Measurements from ENCODE around the gene DNASE1L2. TPM values are rescaled to one million over a fixed set of nuclear protein-coding genes. Genes with fewer than 3 reads are reported as not detected.

Gene DNASE1L2
- total RNA-seq, 1 experiment from 2014 or later: 2.7 TPM

DNA sequence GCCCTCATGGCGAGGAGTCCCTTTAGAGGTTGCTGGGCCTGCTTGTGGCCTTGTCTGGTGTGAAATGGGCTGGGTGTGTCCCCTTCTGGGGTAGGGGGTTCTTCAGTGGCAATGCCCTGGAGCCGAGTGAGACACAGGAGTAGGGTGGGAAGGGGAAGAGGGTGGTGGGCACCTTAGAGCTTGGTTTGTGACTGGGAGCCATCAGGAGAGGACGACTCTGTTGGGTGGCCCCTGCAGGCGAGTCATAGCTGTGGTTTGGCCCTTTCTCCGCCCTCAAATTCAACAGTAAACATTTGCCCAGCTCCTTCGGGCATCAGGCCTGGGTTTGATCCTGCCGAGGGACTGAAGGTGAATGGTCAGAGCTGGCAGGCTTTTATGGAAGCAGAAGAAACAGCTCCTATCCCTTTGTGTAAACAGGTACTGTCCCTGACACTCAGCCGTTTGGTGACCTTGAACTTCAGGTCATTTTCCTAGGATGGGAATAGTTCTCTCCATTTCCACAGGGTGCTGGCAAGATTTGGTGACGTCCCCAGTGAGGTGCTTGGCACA lies 9.9 kb upstream of the DNASE1L2 start:
- Histone ChIP-seq H3K36me3 (ENCODE audit: insufficient read depth, low read length, poor library complexity, severe bottlenecking) (peaks cover 17% of the 10 kb centered on the region), H3K4me3 (ENCODE audit: low read depth, low read length, poor library complexity, severe bottlenecking) (no peak overlapping the region), H3K27ac (ENCODE audit: low read depth, low read length, poor library complexity, severe bottlenecking) (no peak overlapping the region), H3K4me1 (ENCODE audit: insufficient read depth, low read length, poor library complexity, severe bottlenecking) (no peaks in the 10 kb centered on the region), H3K27me3 (replicated peaks; ENCODE audit: insufficient read depth, low read depth, low read length, poor library complexity) (no peaks in the 10 kb centered on the region), H3K9me3 (ENCODE audit: low read depth, low read length, poor library complexity, severe bottlenecking) (no peaks in the 10 kb centered on the region)
- CTCF ChIA-PET: no interaction called here
- TF ChIP-seq EZH2 (IDR thresholded peaks at IDR 0.05; ENCODE audit: borderline replicate concordance, low read depth, low read length, poor library complexity, severe bottlenecking): no peak
- TF ChIP-seq, protein P1, sequence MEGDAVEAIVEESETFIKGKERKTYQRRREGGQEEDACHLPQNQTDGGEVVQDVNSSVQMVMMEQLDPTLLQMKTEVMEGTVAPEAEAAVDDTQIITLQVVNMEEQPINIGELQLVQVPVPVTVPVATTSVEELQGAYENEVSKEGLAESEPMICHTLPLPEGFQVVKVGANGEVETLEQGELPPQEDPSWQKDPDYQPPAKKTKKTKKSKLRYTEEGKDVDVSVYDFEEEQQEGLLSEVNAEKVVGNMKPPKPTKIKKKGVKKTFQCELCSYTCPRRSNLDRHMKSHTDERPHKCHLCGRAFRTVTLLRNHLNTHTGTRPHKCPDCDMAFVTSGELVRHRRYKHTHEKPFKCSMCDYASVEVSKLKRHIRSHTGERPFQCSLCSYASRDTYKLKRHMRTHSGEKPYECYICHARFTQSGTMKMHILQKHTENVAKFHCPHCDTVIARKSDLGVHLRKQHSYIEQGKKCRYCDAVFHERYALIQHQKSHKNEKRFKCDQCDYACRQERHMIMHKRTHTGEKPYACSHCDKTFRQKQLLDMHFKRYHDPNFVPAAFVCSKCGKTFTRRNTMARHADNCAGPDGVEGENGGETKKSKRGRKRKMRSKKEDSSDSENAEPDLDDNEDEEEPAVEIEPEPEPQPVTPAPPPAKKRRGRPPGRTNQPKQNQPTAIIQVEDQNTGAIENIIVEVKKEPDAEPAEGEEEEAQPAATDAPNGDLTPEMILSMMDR (conservative IDR thresholded peaks at IDR 0.05; ENCODE audit: low read depth, low read length): no peak
- TSS peak; percentile 11 for BruUV-seq (replicated peaks)
- intact Hi-C loops (cut with micrococcal nuclease; ENCODE audit: unreplicated experiment): no loop called here
- DNase-seq (ENCODE audit: low spot score): no peak
- POLR2A ChIA-PET (ENCODE audit: low non-redundant PET): no interaction called here

DNA sequence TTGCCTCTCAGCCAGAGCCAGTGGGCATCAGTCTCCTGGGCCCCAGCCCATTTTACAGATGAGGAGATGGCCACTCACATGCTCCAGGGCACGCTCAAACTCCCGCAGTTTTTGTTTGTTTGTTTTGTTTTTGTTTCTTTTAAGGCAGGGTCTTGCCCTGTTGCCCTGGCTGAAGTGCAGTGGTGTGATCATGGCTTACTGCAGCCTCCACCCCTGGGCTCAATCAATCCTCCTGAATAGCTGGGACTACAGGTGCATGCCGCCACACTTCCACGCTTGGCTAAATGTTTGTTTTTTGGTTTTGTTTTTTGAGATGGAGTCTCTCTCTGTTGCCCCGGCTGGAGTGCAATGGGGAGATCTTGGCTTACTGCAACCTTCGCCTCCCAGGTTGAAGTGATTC lies 9.3 kb upstream of the DNASE1L2 start:
- POLR2A ChIA-PET (ENCODE audit: low non-redundant PET): no interaction called here
- TF ChIP-seq, protein P1 (conservative IDR thresholded peaks at IDR 0.05; ENCODE audit: low read depth, low read length): no peak
- TF ChIP-seq EZH2 (IDR thresholded peaks at IDR 0.05; ENCODE audit: borderline replicate concordance, low read depth, low read length, poor library complexity, severe bottlenecking): no peak
- no TSS peak for BruUV-seq (replicated peaks)

GRCh38 chr16:2228161-2228824 lies 8.0 kb upstream of the DNASE1L2 start:
- Histone ChIP-seq H3K27me3 (replicated peaks; ENCODE audit: insufficient read depth, low read depth, low read length, poor library complexity) (no peaks in the 10 kb centered on the region), H3K9me3 (ENCODE audit: low read depth, low read length, poor library complexity, severe bottlenecking) (no peaks in the 10 kb centered on the region), H3K4me1 (ENCODE audit: insufficient read depth, low read length, poor library complexity, severe bottlenecking) (no peaks in the 10 kb centered on the region), H3K27ac (ENCODE audit: low read depth, low read length, poor library complexity, severe bottlenecking) (no peak overlapping the region), H3K4me3 (ENCODE audit: low read depth, low read length, poor library complexity, severe bottlenecking) (no peak overlapping the region), H3K36me3 (ENCODE audit: insufficient read depth, low read length, poor library complexity, severe bottlenecking) (peaks cover 31% of the 10 kb centered on the region)
- no peak for DNase-seq (ENCODE audit: low spot score)
- BruUV-seq (replicated peaks): no TSS peak
- CTCF ChIA-PET: no interaction called here
- POLR2A ChIA-PET (ENCODE audit: low non-redundant PET): no interaction called here
- intact Hi-C loops (cut with micrococcal nuclease; ENCODE audit: unreplicated experiment): no loop called here
- TF ChIP-seq, protein P1 (conservative IDR thresholded peaks at IDR 0.05; ENCODE audit: low read depth, low read length): no peak
- TF ChIP-seq EZH2 (IDR thresholded peaks at IDR 0.05; ENCODE audit: borderline replicate concordance, low read depth, low read length, poor library complexity, severe bottlenecking): no peak

More for the DNA sequence above, 9.3 kb upstream of the DNASE1L2 start:
- Histone ChIP-seq H3K36me3 (ENCODE audit: insufficient read depth, low read length, poor library complexity, severe bottlenecking) (peaks cover 20% of the 10 kb centered on the region), H3K9me3 (ENCODE audit: low read depth, low read length, poor library complexity, severe bottlenecking) (no peaks in the 10 kb centered on the region), H3K27ac (ENCODE audit: low read depth, low read length, poor library complexity, severe bottlenecking) (no peak overlapping the region), H3K4me1 (ENCODE audit: insufficient read depth, low read length, poor library complexity, severe bottlenecking) (no peaks in the 10 kb centered on the region), H3K27me3 (replicated peaks; ENCODE audit: insufficient read depth, low read depth, low read length, poor library complexity) (no peaks in the 10 kb centered on the region), H3K4me3 (ENCODE audit: low read depth, low read length, poor library complexity, severe bottlenecking) (no peak overlapping the region)
- intact Hi-C loops (cut with micrococcal nuclease; ENCODE audit: unreplicated experiment): no loop called here
- no peak for DNase-seq (ENCODE audit: low spot score)
- CTCF ChIA-PET: no interaction called here

All from A673 (cell line).